ENCODE results near the gene CFTR. TPM values are rescaled to one million over a fixed set of nuclear protein-coding genes. Genes with fewer than 3 reads are reported as not detected.

CFTR gene
- total and polyA plus RNA-seq, 10 of the 15 experiments (the other 5 are each of a cell fraction or from before 2014, with no cell fraction given): 0.02 to 2.3 (median 0.21) TPM; not detected in 1

- TF ChIP-seq, protein P1, sequence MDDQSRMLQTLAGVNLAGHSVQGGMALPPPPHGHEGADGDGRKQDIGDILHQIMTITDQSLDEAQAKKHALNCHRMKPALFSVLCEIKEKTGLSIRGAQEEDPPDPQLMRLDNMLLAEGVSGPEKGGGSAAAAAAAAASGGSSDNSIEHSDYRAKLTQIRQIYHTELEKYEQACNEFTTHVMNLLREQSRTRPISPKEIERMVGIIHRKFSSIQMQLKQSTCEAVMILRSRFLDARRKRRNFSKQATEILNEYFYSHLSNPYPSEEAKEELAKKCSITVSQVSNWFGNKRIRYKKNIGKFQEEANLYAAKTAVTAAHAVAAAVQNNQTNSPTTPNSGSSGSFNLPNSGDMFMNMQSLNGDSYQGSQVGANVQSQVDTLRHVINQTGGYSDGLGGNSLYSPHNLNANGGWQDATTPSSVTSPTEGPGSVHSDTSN (IDR thresholded peaks at IDR 0.05; ENCODE audit: insufficient replicate concordance, low read depth, low read length): no peak
Observed at GRCh38 chr7:117715784-117716445, 236.1 kb downstream of the CFTR start (continued).

- in situ Hi-C loops (cut with MboI) (loop anchor here (5.0 kb wide), 1 partner anchor 265 kb away; no protein-coding TSS in a partner anchor), intact Hi-C loops (cut with micrococcal nuclease; ENCODE audit: unreplicated experiment) (loop anchor here (1.0 to 5.0 kb wide), 3 partner anchors 258 to 505 kb away; no protein-coding TSS in a partner anchor)
- ChIA-PET POLR2A (interaction anchor here (0.6 kb wide), 1 partner anchor 13 kb away, joined by 3 read pairs; no protein-coding TSS in a partner anchor), SMC1A (ENCODE audit: uncharacterized antibody, unreplicated experiment) (interaction anchor here (0.8 to 5.9 kb wide), 26 partner anchors 10 to 437 kb away, joined by 3 to 113 read pairs (median 4); no protein-coding TSS in a partner anchor), CTCF (interaction anchor here (0.6 to 6.2 kb wide), 29 partner anchors 10 to 597 kb away, joined by 3 to 127 read pairs (median 4); no protein-coding TSS in a partner anchor), RAD21 (ENCODE audit: unreplicated experiment) (interaction anchor here (1.0 to 5.2 kb wide), 14 partner anchors 11 to 437 kb away, joined by 3 to 89 read pairs (median 8); no protein-coding TSS in a partner anchor)
- BruUV-seq (replicated peaks): no TSS peak
- no peak overlapping the region for H3K4me3 ChIP-seq
- no peak for DNase-seq (ENCODE audit: low read depth, low spot score)
- H3K79me2 ChIP-seq (ENCODE audit: control insufficient read depth, insufficient read depth, low read length): no peaks in the 10 kb centered on the region
- no peak overlapping the region for H3K27ac ChIP-seq (ENCODE audit: control insufficient read depth, insufficient read depth)
- no peaks in the 10 kb centered on the region for H3K9me3 ChIP-seq (replicated peaks; ENCODE audit: control insufficient read depth, insufficient read depth, low read length)
- ATAC-seq: no peak
- no peaks in the 10 kb centered on the region for H3K4me1 ChIP-seq (ENCODE audit: control insufficient read depth, insufficient read depth, low read length)
- H3K27me3 ChIP-seq (replicated peaks in 1 of 2; ENCODE audit: control insufficient read depth in 2 of 2, insufficient read depth in 2 of 2, low read length in 1 of 2): no peaks in the 10 kb centered on the region
- FAIRE-seq: no peak
- H3K9ac ChIP-seq (ENCODE audit: control insufficient read depth, insufficient read depth, low read length): no peak overlapping the region
- H3K4me2 ChIP-seq (ENCODE audit: control insufficient read depth, insufficient read depth): no peak overlapping the region
- no peaks in the 10 kb centered on the region for H3K36me3 ChIP-seq (ENCODE audit: control insufficient read depth in 2 of 2, insufficient read depth in 2 of 2, low read length in 1 of 2)
- no peak overlapping the region for H2AFZ ChIP-seq (ENCODE audit: control insufficient read depth, low read depth, low read length)
- 36% methylated on average over 4 of the region's 5 CpGs for WGBS (ENCODE audit: insufficient coverage, insufficient replicate concordance, low lambda C conversion rate, missing lambda C conversion rate)
- H4K20me1 ChIP-seq (ENCODE audit: control insufficient read depth, insufficient read depth): no peaks in the 10 kb centered on the region
- no peak for TF ChIP-seq RUNX3 (IDR thresholded peaks at IDR 0.05; ENCODE audit: low read length)
- TF ChIP-seq GATAD2B (conservative IDR thresholded peaks at IDR 0.05; ENCODE audit: low read depth): no peak
- no peak for TF ChIP-seq IRF3 (IDR thresholded peaks at IDR 0.05)
- no peak for TF ChIP-seq ZBTB11 (CRISPR knock-in tag; IDR thresholded peaks at IDR 0.05)
- TF ChIP-seq POLR2AphosphoS5 (IDR thresholded peaks at IDR 0.05; ENCODE audit: low read length): no peak
- TF ChIP-seq NR2C2 (IDR thresholded peaks at IDR 0.05; ENCODE audit: borderline replicate concordance, control insufficient read depth, insufficient read length, low read depth): no peak
- TF ChIP-seq E2F4 (IDR thresholded peaks at IDR 0.05; ENCODE audit: low read depth, low read length): no peak
- no peak for TF ChIP-seq ZNF207 (IDR thresholded peaks at IDR 0.05; ENCODE audit: borderline replicate concordance)
- no peak for TF ChIP-seq ELK1 (IDR thresholded peaks at IDR 0.05; ENCODE audit: low read depth, low read length)
- TF ChIP-seq KDM1A (IDR thresholded peaks at IDR 0.05; ENCODE audit: borderline replicate concordance): no peak
Observed at GRCh38 chr7:117716707-117717299, 237.0 kb downstream of the CFTR start.

Data from GM12878 (cell line).